ENCODE results near the gene EPM2AIP1.
"Not testable (repeated sequence)": the region's sequence is repeated elsewhere in the genome, so short reads cannot be mapped to it uniquely, and the experiment has no call there.

The EPM2AIP1 gene

GRCh38 chr3:36992806-36993325 is at the start of gene EPM2AIP1:
EPM2AIP1 (minus strand) TSS chr3:36993131; CDS start chr3:36993077, 54 bp downstream.
- peak; percentile 96 for FAIRE-seq

- not testable (repeated sequence) for FAIRE-seq
These were observed 49.8 kb upstream of the EPM2AIP1 start for GRCh38 chr3:37042712-37043111.

GRCh38 chr3:37041546-37042195 is 48.7 kb upstream of the EPM2AIP1 start:
- FAIRE-seq: no peak

GRCh38 chr3:37040231-37040630 is 47.3 kb upstream of the EPM2AIP1 start:
- FAIRE-seq: no peak

- FAIRE-seq: no peak
These were observed 46.4 kb upstream of the EPM2AIP1 start for GRCh38 chr3:37039161-37039846.

GRCh38 chr3:37037352-37037751 is 44.4 kb upstream of the EPM2AIP1 start:
- FAIRE-seq: no peak

GRCh38 chr3:37032961-37033360 is 40.0 kb upstream of the EPM2AIP1 start:
- FAIRE-seq: no peak

GRCh38 chr3:37031096-37031682 is 38.3 kb upstream of the EPM2AIP1 start:
- no peak for FAIRE-seq

GRCh38 chr3:37030588-37030987 is 37.7 kb upstream of the EPM2AIP1 start:
- FAIRE-seq: no peak

GRCh38 chr3:37029516-37030163 is 36.7 kb upstream of the EPM2AIP1 start:
- FAIRE-seq: no peak

- no peak for FAIRE-seq
These were observed 36.2 kb upstream of the EPM2AIP1 start for GRCh38 chr3:37029111-37029510.

- no peak for FAIRE-seq
These were observed 35.4 kb upstream of the EPM2AIP1 start for GRCh38 chr3:37028329-37028728.

- FAIRE-seq: no peak
These were observed 33.9 kb upstream of the EPM2AIP1 start for GRCh38 chr3:37026851-37027250.

GRCh38 chr3:37025561-37026335 is 32.8 kb upstream of the EPM2AIP1 start:
- no peak for FAIRE-seq

- no peak for FAIRE-seq
These were observed 32.0 kb upstream of the EPM2AIP1 start for GRCh38 chr3:37024820-37025405.

GRCh38 chr3:37024092-37024491 is 31.2 kb upstream of the EPM2AIP1 start:
- FAIRE-seq: no peak

- no peak for FAIRE-seq
These were observed 24.8 kb upstream of the EPM2AIP1 start for GRCh38 chr3:37017683-37018082.

- FAIRE-seq: no peak
These were observed 24.0 kb upstream of the EPM2AIP1 start for GRCh38 chr3:37016903-37017302.

GRCh38 chr3:37015642-37016041 is 22.7 kb upstream of the EPM2AIP1 start:
- no peak for FAIRE-seq

GRCh38 chr3:37014620-37015019 is 21.7 kb upstream of the EPM2AIP1 start:
- no peak for FAIRE-seq

GRCh38 chr3:36993326-36994283 is 674 bp upstream of the EPM2AIP1 start, which contains the start of gene MLH1:
MLH1 (plus strand) TSS chr3:36993518; CDS start chr3:36993548, 30 bp downstream.
- FAIRE-seq: no peak
